GM12875 (cell line): ENCODE results near the gene PRPF18.

ENCODE experiments used
- H3K4me3 ChIP-seq: one replicate; pipeline ENCODE4 v1.5.1; 2011; ENCODE audit warnings: low read depth, low read length, control low read depth
- TF ChIP-seq, protein P1 (sequence below): IDR thresholded peaks from 2 replicates; pipeline ENCODE4 v1.5.1; 2011; ENCODE audit warnings: low read depth, mild to moderate bottlenecking, control low read depth, inconsistent platforms, low read length, moderate library complexity, borderline replicate concordance; ENCODE audit not compliant: insufficient read depth

Gene PRPF18

GRCh38 chr10:13674645-13675588 is 88.2 kb downstream of the PRPF18 start:
- TF ChIP-seq, protein P1, sequence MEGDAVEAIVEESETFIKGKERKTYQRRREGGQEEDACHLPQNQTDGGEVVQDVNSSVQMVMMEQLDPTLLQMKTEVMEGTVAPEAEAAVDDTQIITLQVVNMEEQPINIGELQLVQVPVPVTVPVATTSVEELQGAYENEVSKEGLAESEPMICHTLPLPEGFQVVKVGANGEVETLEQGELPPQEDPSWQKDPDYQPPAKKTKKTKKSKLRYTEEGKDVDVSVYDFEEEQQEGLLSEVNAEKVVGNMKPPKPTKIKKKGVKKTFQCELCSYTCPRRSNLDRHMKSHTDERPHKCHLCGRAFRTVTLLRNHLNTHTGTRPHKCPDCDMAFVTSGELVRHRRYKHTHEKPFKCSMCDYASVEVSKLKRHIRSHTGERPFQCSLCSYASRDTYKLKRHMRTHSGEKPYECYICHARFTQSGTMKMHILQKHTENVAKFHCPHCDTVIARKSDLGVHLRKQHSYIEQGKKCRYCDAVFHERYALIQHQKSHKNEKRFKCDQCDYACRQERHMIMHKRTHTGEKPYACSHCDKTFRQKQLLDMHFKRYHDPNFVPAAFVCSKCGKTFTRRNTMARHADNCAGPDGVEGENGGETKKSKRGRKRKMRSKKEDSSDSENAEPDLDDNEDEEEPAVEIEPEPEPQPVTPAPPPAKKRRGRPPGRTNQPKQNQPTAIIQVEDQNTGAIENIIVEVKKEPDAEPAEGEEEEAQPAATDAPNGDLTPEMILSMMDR, result no peak
- no peak overlapping the region for H3K4me3 ChIP-seq

GRCh38 chr10:13678101-13678843 is 91.5 kb downstream of the PRPF18 start:
- TF ChIP-seq, protein P1, result no peak
- H3K4me3 ChIP-seq, result no peak overlapping the region
